NCI-H82 (cell line): ENCODE measurements around the gene SCT.
"Not testable (repeated sequence)": the region's sequence is repeated elsewhere in the genome, so short reads cannot be mapped to it uniquely, and the experiment has no call there.

Experiments used
- DNase-seq: peaks from one replicate; lab custom pipeline; 2025; lab: John Stamatoyannopoulos, UW

Gene SCT, protein sequence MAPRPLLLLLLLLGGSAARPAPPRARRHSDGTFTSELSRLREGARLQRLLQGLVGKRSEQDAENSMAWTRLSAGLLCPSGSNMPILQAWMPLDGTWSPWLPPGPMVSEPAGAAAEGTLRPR

DNA sequence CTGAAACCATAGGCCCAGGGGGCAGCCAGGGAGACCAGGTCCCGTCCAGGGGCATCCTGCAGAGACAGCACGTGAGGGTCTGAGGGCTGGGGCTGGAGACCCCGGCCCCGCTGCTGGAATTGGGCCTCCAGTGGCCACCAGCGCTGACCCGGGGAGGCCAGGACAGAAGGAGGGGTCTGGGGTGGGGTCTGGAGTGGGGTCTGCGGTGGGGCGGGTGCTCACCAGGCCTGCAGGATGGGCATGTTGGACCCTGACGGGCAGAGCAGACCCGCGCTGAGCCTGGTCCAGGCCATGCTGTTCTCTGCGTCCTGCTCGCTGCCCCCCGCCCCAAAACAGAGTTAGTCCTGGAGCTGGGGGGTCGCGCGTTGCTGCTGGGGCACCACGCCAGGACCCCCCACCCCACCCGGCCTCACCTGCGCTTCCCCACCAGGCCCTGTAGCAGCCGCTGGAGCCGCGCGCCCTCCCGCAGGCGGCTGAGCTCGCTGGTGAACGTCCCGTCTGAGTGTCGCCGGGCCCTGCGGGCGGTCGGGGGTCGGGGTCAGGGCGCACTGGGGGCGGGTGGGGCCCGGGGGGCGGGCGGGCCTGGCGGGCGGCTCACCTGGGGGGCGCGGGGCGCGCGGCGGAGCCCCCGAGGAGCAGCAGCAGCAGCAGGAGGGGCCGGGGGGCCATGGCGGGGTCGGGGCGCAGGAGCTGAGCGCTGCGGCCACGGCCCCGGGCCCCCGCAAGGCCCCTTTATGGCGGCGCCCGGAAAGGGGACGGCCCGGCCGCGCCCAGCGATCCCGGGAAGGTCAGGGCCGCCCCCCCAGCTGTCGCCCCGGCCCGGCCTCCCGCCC, at the start of gene SCT:
Gene SCT (minus strand): TSS at position 707 of the 833 bp plus-strand sequence. CDS start 38 bp downstream, at position 669.
- DNase-seq, result no peak

DNA sequence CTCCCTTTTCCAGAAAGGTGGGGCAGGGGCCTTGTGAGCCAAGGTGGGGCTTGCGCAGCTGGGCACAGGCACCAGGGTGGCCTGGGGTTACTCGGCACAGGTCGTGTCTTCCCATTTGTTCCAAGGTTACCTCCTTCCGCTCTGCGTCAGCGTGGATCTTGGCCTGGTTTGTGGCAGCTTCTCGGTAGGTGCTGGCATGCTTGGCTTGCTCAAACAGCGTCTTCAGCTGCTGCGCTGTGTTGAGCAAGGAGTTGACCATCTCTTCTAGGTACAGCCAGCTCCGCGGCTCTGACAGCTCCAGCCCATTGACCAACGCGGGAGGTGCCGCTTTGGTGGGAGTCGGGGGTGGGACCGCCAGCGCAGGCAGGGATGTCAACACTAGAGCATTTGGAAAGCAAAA, 47.4 kb upstream of the SCT start:
- no peak for DNase-seq

DNA sequence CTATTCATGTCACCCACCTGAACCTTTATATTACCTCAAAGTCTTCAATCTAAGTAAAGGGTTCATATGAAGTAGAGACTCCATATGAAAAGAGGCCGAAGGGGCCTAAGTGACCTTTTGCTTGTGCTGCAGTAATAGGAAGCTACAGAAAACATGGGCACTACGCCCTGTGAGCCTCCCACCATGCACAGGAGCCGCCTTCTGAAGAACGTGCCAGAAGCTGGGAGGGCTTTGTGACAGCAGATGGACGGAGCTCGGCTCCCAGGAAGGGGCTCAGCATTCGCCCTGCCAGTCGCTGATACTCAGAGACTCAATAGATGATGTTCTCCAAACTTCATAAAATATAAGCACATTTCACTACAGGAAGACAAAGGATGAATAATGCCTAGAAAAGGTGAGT, 46.9 kb upstream of the SCT start:
- no peak for DNase-seq

DNA sequence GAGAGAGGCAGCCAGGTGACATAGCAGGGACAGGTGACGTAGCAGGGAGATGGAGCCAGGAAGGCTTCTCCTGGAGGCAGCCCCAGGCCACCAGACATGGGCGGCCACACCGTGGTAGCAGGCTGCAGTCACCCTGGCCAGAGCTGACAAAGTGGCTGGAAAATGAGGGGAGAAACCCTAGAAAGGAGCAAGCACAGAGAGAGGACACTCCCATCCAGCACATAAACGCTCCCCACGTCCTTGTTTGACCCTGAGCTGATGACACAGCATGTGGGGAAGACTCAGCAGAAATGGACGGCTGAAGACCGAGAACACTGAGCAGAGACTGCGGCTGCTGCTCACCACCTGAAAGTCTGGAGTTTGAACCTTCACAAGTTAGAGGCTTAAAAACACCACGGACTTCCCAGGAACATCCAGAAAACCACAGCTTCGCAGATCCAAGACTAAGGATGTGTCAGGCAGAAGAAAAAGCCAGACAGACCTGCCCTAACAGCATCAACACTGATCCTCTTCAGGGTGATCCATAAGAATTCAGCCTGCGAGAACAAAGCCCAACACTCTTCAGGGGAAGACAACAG, 38.8 kb upstream of the SCT start:
- DNase-seq, result no peak

DNA sequence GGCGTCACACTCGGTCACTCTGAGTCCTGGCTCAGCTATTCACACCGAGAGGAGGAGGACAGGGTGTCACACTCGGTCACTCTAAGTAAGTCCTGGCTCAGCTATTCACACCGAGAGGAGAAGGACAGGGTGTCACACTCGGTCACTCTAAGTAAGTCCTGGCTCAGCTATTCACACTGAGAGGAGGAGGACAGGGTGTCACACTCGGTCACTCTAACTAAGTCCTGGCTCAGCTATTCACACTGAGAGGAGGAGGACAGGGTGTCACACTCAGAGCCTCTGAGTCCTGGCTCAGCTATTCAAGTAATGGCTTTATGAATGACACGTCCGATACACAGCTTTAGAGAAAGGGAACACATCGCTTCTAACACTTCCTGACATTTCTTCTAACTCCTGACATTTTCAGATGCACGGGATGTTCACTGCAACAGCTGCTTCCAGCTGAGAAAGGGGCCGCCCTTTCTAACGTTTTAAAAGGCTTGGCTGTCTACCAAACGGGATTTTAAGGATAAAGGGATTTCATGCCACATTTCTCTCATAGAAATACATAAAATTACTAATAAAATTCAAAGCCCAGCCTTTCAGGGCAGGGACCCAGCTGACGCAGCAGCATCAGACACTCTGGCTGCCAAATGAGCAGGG, 38.2 kb upstream of the SCT start:
- DNase-seq, result no peak

DNA sequence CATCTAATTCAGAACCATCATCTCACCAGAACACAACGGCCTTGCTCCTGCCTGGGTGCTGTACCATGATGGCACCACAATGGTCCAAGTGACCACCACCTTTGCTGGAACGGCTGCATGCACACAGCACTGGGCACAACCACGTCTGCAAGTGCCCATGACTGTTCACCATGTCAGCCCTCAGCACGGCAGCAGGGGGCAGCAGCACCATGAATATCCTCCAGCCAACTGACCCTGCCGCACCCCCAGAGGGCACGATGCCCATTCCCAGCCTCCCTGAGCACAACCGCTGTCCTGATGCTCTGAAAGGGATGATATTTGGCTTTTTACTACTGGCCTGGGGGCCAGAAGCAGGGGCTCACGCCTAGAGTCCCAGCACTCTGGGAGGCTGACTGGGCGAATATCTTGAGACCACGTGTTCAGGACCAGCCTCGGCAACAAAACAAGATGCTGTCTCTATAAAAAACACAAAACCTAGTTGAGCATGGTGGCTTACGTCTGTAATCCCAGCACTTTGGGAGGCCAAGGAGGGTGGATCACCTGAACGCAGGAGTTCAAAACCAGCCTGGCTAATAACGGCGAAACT, 35.8 kb upstream of the SCT start:
- DNase-seq, result peak; percentile 45

DNA sequence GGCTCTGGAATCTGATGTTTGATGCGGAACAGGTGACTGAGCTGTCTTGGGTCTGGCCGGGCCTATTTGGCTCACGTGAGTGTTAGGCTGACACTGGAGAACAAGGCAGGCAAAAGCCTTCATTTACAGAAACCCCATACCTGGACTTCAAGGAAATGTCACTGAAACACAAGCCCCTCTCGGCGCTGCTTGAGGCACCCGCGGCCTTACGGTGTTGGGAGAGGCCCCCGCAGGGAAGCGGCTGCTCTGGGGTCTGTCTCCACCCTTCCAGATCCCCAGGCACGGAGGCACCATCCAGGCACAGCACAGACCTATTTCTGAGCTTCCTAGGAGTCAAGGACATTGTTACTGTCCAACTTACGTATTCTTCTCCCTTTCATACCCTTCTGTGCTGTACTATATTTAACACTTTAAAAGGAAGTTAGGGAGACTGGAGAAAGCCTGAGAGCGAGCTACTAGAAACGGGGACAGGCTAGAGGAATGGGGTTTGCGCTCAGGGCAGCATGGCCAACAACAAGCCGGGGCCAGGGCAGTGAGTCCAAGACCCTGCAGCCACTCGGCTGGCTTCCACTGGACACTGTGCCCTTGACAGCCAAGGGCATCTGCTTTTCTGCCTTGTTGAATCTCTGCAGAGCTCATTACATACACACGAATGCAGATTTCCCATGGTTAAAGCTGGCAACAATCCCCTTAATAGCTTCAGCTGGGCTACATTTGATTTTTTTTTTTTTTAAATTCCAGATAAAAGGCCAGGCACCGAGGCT, 33.9 kb upstream of the SCT start:
- DNase-seq, result no peak

DNA sequence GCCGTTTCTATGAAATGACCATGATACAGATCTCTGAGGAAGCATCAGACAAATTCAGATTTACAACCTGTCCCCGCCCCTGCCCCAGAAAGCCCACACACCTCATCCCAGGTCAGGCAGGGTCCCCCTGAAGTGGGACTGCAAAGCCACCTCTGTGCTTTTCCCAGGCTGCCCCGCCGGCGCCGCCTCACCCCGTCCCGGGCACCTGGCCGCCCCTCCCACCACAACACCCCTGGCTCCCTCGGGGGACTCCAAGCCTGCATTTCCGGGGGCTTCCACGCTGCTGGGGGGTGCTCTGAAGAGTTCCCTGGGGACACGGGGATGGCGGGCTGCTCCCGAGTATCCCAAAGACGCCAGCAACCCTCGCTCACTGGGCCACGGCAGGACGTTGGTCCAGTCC, 33.3 kb upstream of the SCT start:
- no peak for DNase-seq

DNA sequence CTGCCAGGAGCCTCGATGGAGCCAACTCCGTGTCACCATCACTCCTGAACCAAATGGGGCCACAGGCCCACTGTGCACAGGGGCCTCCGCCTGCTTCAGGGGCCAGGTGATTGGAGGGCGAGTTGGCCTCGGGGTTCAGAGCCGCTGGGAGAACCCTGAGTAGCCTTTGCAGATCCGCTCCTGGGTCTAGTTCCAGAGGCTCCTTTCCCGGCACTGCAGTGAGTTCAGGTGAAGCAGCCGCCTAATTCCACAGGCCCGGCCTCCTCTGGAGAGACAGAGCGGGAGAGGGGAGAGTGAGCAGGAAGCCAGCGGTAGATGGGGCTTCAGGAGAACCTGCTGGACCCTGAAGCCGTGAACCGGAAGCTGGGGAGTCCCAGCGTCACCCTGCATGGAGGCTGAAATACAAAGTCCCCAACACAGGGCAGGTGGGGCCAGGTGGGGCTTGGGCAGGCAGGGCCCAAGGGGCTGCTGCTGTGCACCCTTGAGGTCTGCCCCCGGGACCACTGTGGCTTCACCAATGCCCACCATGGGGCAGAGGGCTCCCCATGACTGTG, 32.6 kb upstream of the SCT start:
- no peak for DNase-seq

DNA sequence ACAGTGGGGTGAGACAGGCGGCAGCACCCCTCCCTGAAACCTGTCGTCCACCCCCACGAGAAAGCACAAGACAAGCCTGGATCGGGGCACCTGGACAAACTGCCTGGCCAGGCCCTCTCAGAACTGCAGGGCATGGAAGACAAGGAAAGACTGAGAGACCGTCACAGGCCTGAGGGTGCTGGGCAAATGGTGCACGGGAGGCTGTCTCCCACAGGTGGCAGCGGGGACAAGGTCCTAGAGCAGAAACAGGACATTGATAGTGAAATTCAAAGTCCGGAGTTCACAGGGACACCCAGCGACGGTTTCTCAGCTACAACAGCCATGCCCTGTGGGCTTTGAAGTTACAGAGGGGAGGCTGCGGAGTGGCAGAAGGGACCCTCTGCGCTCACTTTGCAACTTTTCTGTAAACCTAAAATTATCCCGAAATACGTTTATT, 30.7 kb upstream of the SCT start:
- DNase-seq, result no peak

DNA sequence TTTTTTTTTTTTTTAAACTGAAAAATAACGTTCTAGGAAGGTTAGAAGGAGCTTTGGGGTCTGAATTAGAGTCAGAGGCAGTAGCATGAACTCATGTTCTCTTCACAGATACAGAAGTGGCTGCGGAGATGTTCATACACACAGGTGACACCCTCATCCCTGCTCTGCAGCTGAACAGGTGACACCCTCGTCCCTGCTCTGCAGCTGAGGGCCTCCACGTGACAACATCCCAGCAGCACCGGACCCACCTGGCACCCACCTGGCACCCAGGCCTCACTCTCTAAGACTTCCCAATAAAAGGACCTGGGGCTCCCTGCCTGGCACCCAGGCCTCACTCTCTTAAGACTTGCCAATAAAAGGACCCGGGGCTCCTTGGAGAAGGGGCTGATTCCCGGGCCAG, 29.9 kb upstream of the SCT start:
- DNase-seq, result no peak

DNA sequence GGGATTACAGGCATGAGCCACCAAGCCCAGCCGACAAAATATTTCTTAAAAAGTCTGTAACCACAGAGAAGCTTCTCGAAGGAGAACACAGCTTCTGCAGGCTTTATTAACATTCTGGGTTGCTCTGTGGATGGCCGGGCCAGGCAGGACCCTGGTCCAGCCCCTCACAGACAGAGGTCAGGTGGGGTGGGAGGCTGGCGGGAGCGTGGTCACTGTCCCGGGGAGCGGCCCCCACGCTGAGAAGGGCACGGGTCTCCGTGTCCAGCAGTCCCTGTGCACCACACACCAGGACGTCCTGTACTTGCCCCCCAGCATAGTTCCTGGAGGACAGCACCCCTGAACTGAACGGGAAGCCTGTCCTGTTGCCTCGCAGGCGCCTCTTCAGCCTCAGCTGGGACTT, 29.4 kb upstream of the SCT start:
- DNase-seq, result no peak

DNA sequence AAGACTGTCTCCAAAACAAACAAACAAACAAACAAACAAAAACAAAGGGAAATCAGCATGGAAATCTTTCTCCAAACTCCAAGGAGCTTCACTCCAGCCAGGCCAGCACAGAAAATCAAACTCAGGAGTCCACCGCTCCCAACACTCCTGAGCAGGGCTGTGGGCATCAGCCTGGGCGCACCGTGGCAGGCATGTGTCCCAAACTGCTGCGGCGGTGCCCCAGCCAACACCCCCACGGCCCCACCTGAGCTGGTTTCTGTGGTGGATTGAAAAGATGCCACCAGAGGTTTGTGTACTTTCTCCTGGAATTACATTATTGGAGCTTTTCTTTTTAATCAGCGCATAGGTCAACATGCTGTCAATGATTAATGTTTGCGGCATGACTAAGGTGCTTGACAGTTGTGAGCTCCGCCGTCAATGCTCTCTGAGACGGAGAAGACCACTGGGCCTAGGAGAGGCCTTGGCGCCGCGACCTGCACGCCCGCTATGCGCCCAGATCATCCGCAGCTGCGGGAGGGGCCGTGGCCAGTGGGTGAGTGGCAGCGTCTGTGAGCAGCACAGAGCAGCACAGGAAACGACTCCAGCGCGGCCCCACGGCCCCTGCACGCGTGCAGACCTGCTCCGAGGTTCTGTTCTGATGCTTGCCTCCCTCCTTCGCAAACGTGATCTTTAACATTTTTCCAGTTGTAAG, 28.2 kb upstream of the SCT start:
- no peak for DNase-seq

DNA sequence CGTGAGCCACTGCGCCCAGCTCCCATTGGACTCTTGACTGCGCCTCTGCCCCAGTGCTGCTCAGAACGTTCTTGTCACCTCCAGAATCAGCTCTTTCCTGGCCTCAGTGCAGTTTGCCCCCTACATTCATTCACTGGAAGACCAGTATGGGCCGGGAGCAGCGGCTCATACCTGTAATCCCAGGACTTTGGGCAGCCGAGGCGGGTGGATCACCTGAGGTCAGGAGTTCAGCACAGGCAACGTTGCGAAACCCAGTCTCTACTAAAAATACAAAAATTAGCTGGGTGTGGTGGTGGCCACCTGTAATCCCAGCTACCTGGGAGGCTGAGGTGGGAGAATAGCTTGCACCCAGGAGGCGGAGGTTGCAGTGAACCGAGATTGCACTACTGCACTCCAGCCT, 27.5 kb upstream of the SCT start:
- DNase-seq, result not testable (repeated sequence)

DNA sequence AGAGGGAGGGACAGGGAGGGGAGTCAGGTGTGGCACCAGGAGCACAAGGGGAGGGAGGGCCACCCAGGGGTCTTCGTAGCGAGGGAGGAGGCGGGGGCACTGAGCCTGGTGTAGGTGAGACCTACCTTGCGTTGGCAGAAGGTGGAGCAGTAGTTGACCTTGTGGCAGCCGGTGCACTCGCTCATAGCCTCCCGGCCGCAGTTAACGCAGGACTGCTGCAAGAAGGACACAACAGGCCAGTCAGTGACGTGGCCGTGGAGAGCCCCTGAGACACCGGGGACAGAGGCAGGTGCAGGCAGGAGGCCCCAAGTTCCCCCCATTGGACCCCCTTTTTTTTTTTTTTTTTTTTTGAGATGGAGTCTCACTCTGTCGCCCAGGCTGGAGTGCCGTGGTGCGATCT, 26.9 kb upstream of the SCT start:
- no peak for DNase-seq

DNA sequence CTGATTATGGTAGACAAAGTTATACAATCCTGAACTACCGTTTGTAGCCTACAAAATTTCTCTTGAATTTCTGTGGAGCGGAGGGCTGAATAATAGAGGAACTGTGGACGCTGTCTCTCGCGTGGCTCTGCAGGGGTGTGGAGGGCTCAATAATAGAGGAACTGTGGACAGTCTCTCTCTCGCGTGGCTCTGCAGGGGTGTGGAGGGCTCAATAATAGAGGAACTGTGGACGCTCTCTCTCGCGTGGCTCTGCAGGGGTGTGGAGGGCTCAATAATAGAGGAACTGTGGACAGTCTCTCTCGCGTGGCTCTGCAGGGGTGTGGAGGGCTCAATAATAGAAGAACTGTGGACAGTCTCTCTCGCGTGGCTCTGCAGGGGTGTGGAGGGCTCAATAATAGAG, 26.2 kb upstream of the SCT start:
- DNase-seq, result not testable (repeated sequence)

DNA sequence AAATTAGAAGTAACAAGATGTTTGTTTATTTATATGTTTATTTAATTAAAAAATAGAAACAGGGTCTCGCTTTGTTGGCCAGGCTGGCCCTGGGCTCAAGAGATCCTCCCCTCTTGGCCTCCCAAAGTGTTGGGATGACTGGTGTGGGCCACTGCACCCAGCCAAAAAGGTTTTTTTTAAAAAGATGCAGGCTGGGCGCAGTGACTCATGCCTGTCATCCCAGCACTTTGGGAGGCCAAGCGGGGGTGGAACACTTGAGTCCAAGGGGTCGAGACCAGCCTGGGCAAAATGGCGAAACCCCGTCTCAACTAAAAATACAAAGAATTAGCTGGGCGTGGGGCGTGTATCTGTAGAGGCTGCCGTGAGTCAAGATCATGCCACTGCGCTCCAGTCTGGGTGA, 23.5 kb upstream of the SCT start:
- no peak for DNase-seq

DNA sequence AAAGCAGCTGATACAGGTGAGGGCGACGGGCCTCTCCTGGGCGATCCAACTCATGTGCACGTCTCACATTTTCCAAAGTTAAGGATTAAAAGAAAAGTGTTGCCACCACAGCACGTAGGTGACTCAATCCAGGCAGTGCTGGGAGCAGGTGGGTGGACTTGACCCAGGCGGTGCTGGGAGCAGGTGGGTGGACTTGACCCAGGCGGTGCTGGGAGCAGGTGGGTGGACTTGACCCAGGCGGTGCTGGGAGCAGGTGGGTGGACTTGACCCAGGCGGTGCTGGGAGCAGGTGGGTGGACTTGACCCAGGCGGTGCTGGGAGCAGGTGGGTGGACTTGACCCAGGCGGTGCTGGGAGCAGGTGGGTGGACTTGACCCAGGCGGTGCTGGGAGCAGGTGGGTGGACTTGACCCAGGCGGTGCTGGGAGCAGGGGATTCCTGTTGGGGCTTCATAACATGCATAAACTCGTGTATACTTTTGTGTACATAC, 20.7 kb upstream of the SCT start:
- DNase-seq, result not testable (repeated sequence)

DNA sequence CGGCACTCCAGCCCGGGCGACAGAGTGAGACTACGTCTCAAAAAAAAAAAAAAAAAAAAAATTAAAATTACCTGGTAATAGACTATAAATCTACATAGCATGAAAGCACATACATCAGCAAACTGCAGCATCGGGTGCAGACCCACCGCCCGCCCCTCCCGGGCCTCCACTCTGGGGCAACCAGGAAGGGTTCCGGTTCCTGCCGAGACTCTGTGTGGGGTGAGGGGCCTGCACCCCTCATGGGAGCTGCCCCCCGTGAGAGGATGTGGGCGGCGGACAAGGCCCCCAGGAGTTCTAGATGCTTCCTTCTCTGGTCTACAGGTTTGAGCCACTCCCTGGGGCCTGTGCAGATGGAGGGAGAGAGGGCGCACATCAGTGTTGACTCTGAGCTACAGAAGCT, 19.2 kb upstream of the SCT start:
- DNase-seq, result no peak

DNA sequence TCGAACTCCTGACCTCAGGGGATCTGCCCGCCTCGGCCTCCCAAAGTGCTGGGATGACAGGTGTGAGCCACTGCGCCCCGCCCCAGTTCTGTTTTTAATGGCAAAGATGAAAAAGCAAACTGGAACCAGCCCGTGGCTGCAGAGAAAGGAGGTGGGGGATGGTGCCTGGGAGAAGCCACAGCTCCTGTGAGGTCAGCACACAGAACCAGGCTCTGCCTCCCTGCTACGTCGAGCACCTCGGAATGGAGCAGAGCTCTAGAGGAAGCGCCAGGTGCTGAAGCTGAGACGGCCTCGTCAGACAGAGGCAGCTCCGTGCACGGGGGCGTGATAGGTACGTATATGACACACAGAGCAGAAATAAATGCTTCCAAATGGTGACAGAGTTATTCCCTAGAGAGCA, 18.6 kb upstream of the SCT start:
- no peak for DNase-seq
